A172 (cell line): ENCODE results near the gene HERPUD1. TPM values are rescaled to one million over a fixed set of nuclear protein-coding genes. Genes with fewer than 3 reads are reported as not detected.

Experiments
- total RNA-seq: library from RNA; depleted of rRNA; stranded (reverse); fragments of >200 nt; shearing (Covaris generic); gene quantifications from 2 replicates; pipeline ENCODE4 v1.2.3, GENCODE V29; 2014; rRNA removed

HERPUD1 gene
- total RNA-seq, 1 experiment from 2014 or later: 35.0 TPM

Other genes starting within 250 kb of the HERPUD1 start
- gene MT1X, start 249.7 kb upstream of the HERPUD1 start, total RNA-seq: 24.9 and 97.3 TPM in 2 replicates
- gene NUP93, start 202.0 kb upstream of the HERPUD1 start, total RNA-seq: 134 and 139 TPM in 2 replicates
- not detected in 2 replicates for gene SLC12A3, start 66.9 kb upstream of the HERPUD1 start, total RNA-seq
- not detected in 2 replicates for gene CETP, start 29.8 kb downstream of the HERPUD1 start, total RNA-seq
- 15.0 and 20.2 TPM in 2 replicates for gene NLRC5, start 57.4 kb downstream of the HERPUD1 start, total RNA-seq
- 40.5 and 43.0 TPM in 2 replicates for gene CPNE2, start 160.4 kb downstream of the HERPUD1 start, total RNA-seq